ENCODE data around the gene FRMPD2. TPM values are rescaled to one million over a fixed set of nuclear protein-coding genes. Genes with fewer than 3 reads are reported as not detected.

FRMPD2 gene
- total and polyA plus RNA-seq, 12 donors, result under 0.01 to 0.55 TPM; not detected in 10

GRCh38 chr10:48289501-48290238 lies 15.2 kb upstream of the FRMPD2 start:
- 20 to 28% (median 25%) methylated on average over 8 to 9 of the region's 9 CpGs for WGBS, 4 donors
- Histone ChIP-seq H3K27ac (no peak overlapping the region), H3K4me1 (replicated peaks in 1 of 2) (no peaks in the 10 kb centered on the region), H3K9me3 (replicated peaks in 1 of 3) (no peaks in the 10 kb centered on the region), H3K27me3 (no peaks in the 10 kb centered on the region), H3K4me3 (no peak overlapping the region), H3K36me3 (replicated peaks in 1 of 2) (no peaks in the 10 kb centered on the region)
- intact Hi-C loops (cut with DNase I), result no loop called here
- DNase-seq, result peak; percentile 65 to 90 (median 77)
- TF ChIP-seq POLR2A (IDR thresholded peaks at IDR 0.05), result no peak
- peak; percentile 61 to 86 (median 79) for TF ChIP-seq CTCF (IDR thresholded peaks at IDR 0.05)

- intact Hi-C loops (cut with DNase I), result no loop called here
- Histone ChIP-seq H3K4me1 (replicated peaks in 1 of 2) (no peaks in the 10 kb centered on the region), H3K27me3 (no peaks in the 10 kb centered on the region), H3K27ac (no peak overlapping the region), H3K9me3 (replicated peaks in 1 of 3) (no peaks in the 10 kb centered on the region), H3K4me3 (no peak overlapping the region), H3K36me3 (replicated peaks in 1 of 2) (no peaks in the 10 kb centered on the region)
- WGBS, 4 donors, result 86 to 95% (median 94%) methylated on average over 7 of the region's 7 CpGs
- DNase-seq, result no peak
- TF ChIP-seq POLR2A (IDR thresholded peaks at IDR 0.05), result no peak
- TF ChIP-seq CTCF (IDR thresholded peaks at IDR 0.05), result no peak
Observed at GRCh38 chr10:48288661-48289060, 14.2 kb upstream of the FRMPD2 start.

GRCh38 chr10:48287417-48288391 lies 13.2 kb upstream of the FRMPD2 start:
- no peak overlapping the region for H3K27ac ChIP-seq
- peak in 6 of 7 donors; percentile 22 to 64 (median 44) for DNase-seq
- TF ChIP-seq POLR2A (IDR thresholded peaks at IDR 0.05) (no peak), CTCF (IDR thresholded peaks at IDR 0.05) (no peak)
- WGBS, 4 donors, result 65 to 74% (median 71%) methylated on average over 8 to 13 of the region's 13 CpGs
- H3K27me3 ChIP-seq, result no peaks in the 10 kb centered on the region
- no peaks in the 10 kb centered on the region for H3K4me1 ChIP-seq (replicated peaks in 1 of 2)
- no peaks in the 10 kb centered on the region for H3K36me3 ChIP-seq (replicated peaks in 1 of 2)
- intact Hi-C loops (cut with DNase I), result no loop called here
- no peak overlapping the region for H3K4me3 ChIP-seq
- no peaks in the 10 kb centered on the region for H3K9me3 ChIP-seq (replicated peaks in 1 of 3)

GRCh38 chr10:48286356-48286755 lies 11.9 kb upstream of the FRMPD2 start:
- WGBS, 4 donors, result 83 to 100% (median 93%) methylated on average over 1 of the region's 1 CpG
- H3K27ac ChIP-seq, result no peak overlapping the region
- no peaks in the 10 kb centered on the region for H3K4me1 ChIP-seq (replicated peaks in 1 of 2)
- H3K4me3 ChIP-seq, result no peak overlapping the region
- no peak for TF ChIP-seq POLR2A (IDR thresholded peaks at IDR 0.05)
- no peak for TF ChIP-seq CTCF (IDR thresholded peaks at IDR 0.05)
- H3K9me3 ChIP-seq (replicated peaks in 1 of 3), result no peaks in the 10 kb centered on the region
- DNase-seq, result no peak
- no peaks in the 10 kb centered on the region for H3K36me3 ChIP-seq (replicated peaks in 1 of 2)
- intact Hi-C loops (cut with DNase I), result no loop called here
- no peaks in the 10 kb centered on the region for H3K27me3 ChIP-seq

Data from adrenal gland (tissue), 12 donors.